ENCODE results near the gene MORC3. TPM values are rescaled to one million over a fixed set of nuclear protein-coding genes. Genes with fewer than 3 reads are reported as not detected.
A peak's percentile ranks its signal among the peaks of the same experiment; 100 is the strongest.

The MORC3 gene
- total and polyA plus RNA-seq, 9 of the 15 experiments (the other 6 are each of a cell fraction or from before 2014, with no cell fraction given) = 12.7 to 53.7 (median 36.0) TPM

DNA sequence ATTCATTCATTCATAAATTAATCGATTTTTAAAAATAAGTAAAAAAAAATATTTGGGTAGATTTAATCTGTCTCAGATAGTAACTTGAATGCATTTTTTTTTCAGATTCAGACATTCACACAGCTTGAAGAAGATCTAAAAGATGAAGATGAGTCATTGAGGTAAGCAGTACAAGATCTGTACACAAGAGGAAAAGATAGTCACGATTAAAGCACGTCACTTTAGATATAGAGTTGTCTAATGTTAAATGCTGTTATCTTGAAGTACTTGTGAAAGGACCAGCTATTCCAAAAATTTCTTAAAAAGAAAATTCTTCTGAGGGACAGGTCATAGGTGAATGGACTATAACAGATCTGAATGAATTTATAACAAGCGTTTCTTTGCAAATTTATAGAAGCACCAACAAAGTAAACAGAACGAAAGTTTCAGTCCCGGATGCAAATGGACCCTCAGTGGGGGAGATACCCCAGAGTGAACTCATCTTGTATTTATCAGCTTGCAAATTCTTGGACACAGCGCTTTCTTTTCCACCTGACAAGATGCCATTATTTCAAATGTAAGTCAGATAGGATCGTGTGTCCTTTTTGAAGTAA lies 31.2 kb upstream of the MORC3 start:
- BruUV-seq (replicated peaks) = no TSS peak
- Histone ChIP-seq H3K27ac (ENCODE audit: extremely low read depth, low read depth, low read length) (no peak overlapping the region), H3K4me1 (replicated peaks in 1 of 2; ENCODE audit: control insufficient read depth in 2 of 2, insufficient read depth in 2 of 2, low read length in 2 of 2) (no peaks in the 10 kb centered on the region), H3K9me1 (ENCODE audit: control insufficient read depth, insufficient read depth, low read length) (no peaks in the 10 kb centered on the region), H3K27me3 (ENCODE audit: control insufficient read depth in 2 of 2, insufficient read depth in 2 of 2, low read length in 2 of 2) (peaks cover 0 to 16% of the 10 kb centered on the region in 2 experiments), H3K9me3 (replicated peaks; ENCODE audit: control insufficient read depth, insufficient read depth, low read depth, low read length) (no peaks in the 10 kb centered on the region), H2AFZ (ENCODE audit: low read depth, low read length) (no peak overlapping the region), H3K9ac (ENCODE audit: insufficient read depth in 1 of 2, low read depth in 2 of 2, low read length in 2 of 2) (no peak overlapping the region), H3K79me2 (ENCODE audit: control insufficient read depth, insufficient read depth, low read length) (no peaks in the 10 kb centered on the region), H4K20me1 (replicated peaks; ENCODE audit: control insufficient read depth, insufficient read depth, low read length) (0 out of 2 replicates have a peak, but pooled peaks cover 3% of the 10 kb centered on the region), H3K4me2 (ENCODE audit: insufficient read depth, low read length) (no peak overlapping the region), H3K36me3 (ENCODE audit: control insufficient read depth, insufficient read depth, low read length) (no peaks in the 10 kb centered on the region), H3K4me3 (no peak overlapping the region)
- WGBS (ENCODE audit: insufficient coverage, low coverage, missing lambda C conversion rate) = 4% methylated on average over 8 of the region's 8 CpGs
- TF ChIP-seq, protein P1, sequence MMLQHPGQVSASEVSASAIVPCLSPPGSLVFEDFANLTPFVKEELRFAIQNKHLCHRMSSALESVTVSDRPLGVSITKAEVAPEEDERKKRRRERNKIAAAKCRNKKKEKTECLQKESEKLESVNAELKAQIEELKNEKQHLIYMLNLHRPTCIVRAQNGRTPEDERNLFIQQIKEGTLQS (IDR thresholded peaks at IDR 0.05) = peak; percentile 48; the same call in 1 of the 2 replicates
- TF ChIP-seq, protein P1 (CRISPR knock-in tag; conservative IDR thresholded peaks at IDR 0.05) = no peak
- no peak for TF ChIP-seq CTBP1 (IDR thresholded peaks at IDR 0.05; ENCODE audit: borderline replicate concordance)
- peak; percentile 59 for TF ChIP-seq CBX8 (IDR thresholded peaks at IDR 0.05; ENCODE audit: borderline replicate concordance, extremely low read depth, low read depth, low read length, poor library complexity, severe bottlenecking)
- TF ChIP-seq, protein P2, sequence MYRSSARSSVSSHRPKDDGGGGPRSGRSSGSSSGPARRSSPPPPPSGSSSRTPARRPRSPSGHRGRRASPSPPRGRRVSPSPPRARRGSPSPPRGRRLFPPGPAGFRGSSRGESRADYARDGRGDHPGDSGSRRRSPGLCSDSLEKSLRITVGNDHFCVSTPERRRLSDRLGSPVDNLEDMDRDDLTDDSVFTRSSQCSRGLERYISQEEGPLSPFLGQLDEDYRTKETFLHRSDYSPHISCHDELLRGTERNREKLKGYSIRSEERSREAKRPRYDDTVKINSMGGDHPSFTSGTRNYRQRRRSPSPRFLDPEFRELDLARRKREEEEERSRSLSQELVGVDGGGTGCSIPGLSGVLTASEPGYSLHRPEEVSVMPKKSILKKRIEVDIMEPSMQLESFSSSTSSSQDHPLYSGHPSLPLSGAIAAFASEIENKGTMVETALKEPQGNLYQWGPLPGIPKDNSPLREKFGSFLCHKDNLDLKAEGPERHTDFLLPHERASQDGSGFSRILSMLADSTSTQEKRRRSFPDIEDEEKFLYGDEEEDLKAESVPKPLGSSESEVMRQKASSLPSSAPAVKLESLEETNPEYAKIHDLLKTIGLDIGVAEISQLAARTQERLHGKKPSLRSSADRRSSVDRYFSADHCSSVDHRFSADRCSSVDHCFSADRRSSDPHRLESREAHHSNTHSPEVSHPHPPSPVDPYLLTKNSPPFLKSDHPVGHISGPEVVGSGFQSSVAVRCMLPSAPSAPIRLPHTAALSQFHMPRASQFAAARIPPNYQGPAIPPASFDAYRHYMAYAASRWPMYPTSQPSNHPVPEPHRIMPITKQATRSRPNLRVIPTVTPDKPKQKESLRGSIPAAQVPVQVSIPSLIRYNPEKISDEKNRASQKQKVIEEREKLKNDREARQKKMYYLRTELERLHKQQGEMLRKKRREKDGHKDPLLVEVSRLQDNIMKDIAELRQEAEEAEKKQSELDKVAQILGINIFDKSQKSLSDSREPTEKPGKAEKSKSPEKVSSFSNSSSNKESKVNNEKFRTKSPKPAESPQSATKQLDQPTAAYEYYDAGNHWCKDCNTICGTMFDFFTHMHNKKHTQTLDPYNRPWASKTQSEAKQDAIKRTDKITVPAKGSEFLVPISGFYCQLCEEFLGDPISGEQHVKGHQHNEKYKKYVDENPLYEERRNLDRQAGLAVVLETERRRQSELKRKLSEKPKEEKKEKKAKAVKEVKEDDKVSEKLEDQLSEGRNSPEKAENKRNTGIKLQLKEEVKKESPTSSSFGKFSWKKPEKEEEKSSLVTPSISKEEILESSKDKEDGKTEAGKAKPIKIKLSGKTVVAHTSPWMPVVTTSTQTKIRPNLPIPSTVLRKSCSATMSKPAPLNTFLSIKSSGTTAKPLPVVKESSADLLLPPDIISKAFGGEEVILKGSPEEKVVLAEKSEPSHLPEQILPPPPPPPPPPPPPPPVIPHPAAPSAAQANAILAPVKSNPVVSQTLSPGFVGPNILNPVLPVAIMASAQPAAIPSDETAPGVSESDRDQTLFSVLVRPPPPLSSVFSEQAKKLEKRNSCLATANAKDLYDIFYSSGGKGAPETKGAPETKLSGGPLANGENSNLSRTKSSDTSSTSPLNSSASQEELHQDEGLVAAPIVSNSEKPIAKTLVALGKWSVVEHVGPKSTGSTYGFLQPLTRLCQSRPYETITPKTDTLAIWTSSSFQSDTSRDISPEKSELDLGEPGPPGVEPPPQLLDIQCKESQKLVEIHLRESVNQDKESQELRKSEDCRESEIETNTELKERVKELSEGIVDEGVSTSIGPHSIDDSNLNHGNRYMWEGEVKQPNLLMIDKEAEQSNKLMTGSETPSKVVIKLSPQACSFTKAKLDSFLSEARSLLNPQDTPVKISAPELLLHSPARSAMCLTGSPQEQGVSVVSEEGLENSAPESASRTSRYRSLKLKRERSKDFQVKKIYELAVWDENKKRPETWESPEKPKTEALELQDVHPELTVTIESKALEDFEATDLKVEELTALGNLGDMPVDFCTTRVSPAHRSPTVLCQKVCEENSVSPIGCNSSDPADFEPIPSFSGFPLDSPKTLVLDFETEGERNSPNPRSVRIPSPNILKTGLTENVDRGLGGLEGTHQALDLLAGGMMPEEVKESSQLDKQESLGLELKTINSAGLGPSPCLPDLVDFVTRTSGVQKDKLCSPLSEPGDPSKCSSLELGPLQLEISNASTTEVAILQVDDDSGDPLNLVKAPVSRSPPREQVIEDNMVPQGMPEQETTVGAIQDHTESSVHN (IDR thresholded peaks at IDR 0.05; ENCODE audit: borderline replicate concordance in 1 of 2, low read depth in 1 of 2) = no peak
- TF ChIP-seq RBBP5 (IDR thresholded peaks at IDR 0.05; ENCODE audit: borderline replicate concordance, insufficient read depth, low read length, poor library complexity, severe bottlenecking) = no peak
- TF ChIP-seq FOSL1 (tag; conservative IDR thresholded peaks at IDR 0.05) = peak; percentile 46; the same call in 1 of the 2 replicates
- TF ChIP-seq RNF2 (IDR thresholded peaks at IDR 0.05) = 0 out of 2 replicates have a peak, but pooled peaks have one; percentile 9
- POLR2A ChIA-PET = interaction anchor here (0.6 to 1.9 kb wide), 4 partner anchors 8 to 31 kb away, joined by 3 to 8 read pairs (median 6); partner anchors contain the start of gene MORC3
- FAIRE-seq (no peak), ATAC-seq (no peak), DNase-seq (ENCODE audit: extremely low read depth in 1 of 4, low spot score in 3 of 4) (no peak)
- intact Hi-C loops (cut with micrococcal nuclease) = no loop called here
- CTCF ChIA-PET (ENCODE audit: low intra/inter-chr PET ratio) = interaction anchor here (0.6 kb wide), 1 partner anchor 10 kb away, joined by 3 read pairs; no protein-coding TSS in a partner anchor
- in situ Hi-C loops (cut with MboI) = no loop called here
